NCI-H2107 treated with DMSO at 0.1 percent for 48 hours (cell line): ENCODE results near the gene CDK8.
A peak's percentile ranks its signal among the peaks of the same experiment; 100 is the strongest.
"Not testable (repeated sequence)": the region's sequence is repeated elsewhere in the genome, so short reads cannot be mapped to it uniquely, and the experiment has no call there.

Experiments
- DNase-seq: peaks from one replicate; lab custom pipeline; 2025; ENCODE audit not compliant: unreplicated experiment; lab: John Stamatoyannopoulos, UW

CDK8 gene

DNA sequence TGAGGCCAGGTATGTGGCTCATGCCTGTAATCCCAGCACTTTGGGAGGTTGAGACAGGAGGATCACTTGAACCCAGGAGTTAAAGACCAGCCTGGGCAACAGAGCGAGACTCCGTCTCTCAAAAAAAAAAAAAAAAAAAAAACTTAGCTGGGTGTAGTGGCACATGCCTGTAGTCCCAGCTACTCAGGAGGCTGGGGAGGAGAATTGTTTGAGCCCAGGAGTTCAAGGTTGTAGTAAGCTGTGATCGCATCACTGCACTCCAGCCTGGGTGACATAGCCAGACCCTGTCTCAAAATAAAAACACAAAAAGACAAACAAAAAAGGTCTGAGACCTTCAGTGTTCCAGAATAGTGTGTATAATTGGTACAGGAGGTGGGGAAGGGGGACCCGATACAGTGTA, 1.9 kb upstream of the CDK8 start:
- not testable (repeated sequence) for DNase-seq

DNA sequence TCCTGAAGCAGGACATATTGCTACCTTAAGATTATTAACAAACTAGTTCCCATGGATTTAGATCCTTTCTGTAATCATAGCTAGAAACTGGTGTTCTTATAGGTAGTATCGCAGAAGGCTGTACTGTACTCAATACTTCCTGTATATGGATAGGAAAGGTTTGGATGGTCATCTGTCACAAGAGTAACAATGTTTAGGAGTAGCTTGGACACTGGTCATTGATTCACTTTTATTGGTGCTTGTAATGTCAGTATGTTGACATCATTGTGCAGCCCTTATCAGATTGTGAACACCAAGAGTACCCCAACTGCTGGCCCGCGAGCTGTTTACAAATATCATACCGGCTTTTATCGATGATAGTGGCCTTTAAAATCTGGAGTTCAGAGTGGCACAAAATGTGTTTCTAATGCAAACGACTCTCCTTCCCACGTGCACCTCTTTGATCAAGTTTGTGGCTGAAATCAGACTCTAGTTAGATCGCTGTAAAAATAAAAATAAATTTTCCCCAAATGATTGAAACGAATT, 605 bp upstream of the CDK8 start:
- DNase-seq, result no peak

DNA sequence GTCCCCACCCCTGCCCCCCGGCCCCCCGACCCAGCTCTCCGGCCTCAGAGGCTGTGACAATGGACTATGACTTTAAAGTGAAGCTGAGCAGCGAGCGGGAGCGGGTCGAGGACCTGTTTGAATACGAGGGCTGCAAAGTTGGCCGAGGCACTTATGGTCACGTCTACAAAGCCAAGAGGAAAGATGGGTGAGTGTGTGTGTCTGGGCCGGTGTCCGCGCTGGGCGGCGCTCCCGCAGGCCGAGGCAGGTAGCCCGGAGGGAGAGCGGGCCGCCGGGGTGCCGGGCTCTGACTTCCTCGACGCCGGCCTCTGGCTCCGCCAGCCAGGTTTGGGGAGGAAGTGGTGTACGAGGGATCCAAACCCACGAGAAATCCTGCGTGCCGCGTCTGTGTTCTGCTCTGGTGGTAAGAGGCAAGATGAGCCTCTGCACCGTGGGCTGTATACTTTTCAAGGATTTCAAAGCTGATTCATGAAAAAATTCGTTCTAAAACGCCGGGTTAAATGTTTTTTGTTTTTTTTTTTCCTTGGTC, 718 bp downstream of the CDK8 start:
- no peak for DNase-seq

DNA sequence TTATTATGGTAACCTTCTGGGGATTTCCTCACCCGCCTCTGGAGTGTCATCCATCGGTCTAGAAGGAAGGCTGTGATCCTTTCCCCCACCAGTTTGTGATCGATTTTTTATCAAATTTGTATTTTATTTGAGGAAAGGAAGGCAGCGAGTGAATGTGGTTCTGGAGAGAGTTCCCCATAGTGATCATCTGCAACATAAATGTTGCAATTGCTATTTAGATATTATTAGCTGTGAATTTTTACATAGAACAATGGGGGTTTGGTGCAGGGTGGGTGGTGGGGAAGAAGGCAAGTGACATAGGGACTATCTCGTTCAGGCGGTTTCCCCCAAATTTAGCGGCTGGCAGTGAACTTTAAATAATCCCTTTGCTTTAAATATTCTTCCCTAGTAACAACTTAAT, 1.2 kb downstream of the CDK8 start:
- DNase-seq, result no peak

DNA sequence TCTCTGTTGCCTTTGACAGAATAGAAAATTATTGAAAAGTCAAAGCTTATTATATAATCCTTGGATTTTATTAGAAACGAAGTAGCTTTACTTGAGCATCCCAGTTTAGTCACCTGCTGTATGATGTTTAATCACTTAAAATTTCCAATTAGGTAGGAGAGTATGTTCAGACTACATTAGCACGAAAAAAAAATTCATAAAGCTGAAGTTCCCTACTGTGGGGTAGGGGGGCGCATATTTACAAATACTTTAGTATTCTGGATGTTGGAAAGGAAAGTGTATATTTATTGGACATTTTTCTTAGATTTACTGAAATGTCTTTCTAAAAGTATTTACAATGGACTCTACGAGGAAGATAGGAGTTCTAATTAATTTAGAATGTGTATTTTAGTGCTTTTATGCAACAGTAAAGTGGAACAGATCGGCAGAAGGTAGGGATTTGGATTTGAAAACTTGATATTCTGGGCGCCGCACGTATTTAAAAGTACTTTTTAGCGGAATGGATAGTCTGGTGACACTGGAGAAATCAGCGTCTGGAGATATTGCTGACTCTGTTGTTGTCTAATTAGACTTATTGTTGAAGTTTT, 1.9 kb downstream of the CDK8 start:
- peak; percentile 39 for DNase-seq

DNA sequence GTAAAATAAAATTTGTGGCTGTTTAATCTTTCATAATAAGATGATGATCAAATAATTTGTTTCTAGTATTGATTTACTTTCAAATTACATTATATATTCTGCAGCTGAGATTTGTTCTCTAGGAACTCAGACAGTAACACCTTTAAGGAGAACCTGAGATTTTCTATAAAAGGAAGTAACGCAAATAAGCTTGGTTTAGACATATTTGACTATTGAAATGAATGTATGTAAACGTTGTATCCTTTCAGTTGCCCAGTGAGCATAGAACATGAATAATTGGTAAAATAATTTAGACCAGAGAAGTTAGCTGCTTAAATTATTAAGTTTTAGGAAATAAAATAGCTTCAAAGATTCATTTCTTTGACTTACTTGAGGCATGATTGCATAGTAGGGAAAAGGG, 3.1 kb downstream of the CDK8 start:
- no peak for DNase-seq

DNA sequence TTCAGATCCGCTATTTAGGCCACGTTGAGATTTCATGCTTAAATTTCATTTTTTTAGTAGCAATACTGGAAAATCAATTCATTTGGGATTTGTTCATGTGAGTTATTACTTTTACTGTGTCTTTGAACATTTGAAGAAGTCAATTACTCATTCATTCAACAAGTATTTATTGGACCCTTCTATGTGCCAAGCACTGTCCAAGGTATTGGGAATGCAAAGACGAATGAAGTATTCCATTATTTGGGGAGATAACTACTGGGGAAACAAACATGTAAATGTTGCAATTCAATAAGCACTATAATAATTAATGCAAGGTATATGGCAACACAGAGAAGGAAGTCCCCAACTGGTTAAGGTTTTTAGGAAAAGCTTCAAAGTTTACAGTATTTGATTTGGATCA, 5.7 kb downstream of the CDK8 start:
- no peak for DNase-seq

DNA sequence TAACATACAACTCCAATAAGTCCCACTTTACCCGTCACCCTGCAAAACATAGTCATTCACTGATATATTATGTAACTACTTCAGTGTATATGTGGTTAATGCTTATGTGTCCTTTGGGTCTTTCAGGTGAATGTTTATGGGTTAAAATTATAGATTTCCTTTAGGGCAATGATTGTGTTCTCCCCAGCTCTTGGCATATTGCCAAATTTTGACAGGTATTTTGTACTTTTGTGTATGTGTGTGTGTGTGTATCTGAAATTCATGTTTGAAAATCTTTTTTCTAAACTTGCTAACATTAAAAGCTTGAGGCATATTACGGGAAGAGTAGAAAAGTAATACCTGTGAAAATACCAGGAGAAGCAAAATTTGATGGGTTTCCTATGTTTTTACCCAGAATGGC, 8.2 kb downstream of the CDK8 start:
- DNase-seq, result no peak

DNA sequence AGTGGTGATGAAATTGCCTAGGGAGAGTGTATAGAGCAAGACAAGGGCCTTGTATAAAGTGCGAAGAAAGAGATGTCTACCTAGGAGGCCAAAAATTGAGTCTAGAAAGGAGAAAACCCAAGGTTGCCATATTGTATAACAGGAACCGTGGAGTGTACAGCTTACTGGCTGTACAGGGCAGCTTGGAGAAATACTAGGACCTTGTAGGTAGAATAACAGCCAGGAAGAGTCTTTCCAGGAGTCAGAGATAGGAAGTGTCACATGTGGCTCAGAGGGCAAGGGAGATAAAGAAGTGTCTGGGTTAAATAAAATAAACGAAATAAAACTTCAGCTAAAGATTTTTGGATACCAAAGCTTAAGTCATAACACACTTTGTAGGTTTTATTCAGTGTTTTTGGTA, 12.4 kb downstream of the CDK8 start:
- no peak for DNase-seq

DNA sequence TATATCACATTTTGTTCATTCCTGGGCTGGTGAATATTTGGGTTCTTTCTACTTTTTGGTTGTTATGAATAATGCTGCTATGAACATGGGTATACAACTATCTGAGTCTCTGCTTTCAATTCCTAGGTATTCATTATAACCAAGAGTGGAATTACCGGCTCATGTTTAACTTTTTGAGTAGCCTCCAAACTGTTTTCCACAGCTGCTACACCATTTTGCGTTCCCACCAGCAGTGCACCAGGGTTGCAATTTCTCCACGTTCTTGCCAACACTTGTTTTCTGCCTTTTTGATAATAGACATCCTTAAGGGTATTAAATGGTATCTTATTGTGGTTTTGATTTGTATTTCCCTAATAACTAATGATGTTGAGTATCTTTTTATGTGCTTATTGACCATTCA, 16.8 kb downstream of the CDK8 start:
- no peak for DNase-seq

DNA sequence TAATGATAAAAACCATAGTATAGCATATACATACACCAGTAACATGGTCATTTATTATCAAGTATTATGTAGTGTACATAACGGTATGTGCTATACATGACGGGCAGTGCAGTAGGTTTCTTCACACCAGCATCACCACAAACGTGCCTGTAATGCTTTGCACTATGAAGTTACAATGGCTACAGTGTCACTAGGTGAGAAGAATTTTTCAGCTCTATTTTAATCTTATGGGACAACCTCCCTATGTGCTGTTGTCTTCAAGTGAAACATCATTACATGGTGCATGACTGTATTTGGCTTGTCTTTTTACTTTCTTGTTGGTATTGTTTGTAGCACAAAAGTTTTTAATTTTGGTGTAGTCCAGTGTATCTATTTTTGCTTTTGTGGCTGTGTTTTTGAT, 18.7 kb downstream of the CDK8 start:
- DNase-seq, result no peak

DNA sequence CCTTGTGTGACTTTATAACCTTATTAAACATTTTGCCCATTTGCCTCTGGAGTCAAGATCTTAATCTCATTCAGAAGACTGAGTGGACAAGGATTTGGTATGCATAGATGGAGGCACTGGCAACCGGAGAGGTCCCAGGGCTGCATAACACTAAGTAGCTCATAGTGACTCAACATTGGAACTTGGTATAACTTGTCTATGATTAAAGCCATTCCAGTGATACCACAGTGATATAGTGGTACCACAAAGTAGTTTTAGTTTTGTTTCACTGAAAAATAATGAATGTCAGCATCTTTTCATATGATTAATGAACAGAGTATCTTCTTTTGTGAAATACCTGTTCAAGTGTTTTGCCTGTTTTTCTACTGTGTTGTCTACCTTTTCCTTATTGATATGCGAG, 26.4 kb downstream of the CDK8 start:
- DNase-seq, result no peak

DNA sequence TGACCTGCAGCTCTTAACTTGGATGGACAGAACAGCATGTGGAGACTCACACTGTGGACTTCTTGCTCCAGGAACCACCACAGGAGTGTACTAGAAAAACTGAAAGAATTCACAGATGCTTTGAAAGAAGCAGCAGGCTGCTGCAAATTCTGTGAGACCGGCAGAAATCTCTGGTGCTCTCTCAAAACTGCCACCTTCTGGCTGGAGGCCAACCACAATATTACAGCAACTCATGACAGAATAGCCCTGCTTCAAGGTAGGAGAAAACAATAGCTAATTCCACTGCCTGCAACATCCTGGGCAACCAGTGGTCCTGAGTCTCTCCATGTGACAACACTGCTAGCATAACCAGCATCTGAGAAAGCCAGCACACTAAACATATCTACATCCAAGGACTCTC, 26.9 kb downstream of the CDK8 start:
- DNase-seq, result no peak

DNA sequence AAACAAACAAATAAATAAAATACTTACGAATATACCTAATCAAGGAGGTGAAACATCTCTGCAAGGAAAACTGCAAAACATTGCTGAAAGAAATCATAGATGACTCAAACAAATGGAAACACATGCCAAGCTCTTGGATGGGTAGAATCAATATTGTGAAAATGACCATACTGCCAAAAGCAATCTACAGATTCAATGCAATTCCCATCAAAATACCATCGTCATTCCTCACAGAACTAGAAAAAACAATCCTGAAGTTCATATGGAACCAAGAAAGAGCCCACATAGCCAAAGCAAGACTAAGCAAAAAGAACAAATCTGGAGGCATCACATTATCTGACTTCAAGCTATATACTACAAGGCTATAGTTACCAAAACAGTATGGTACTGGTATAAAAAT, 32.0 kb downstream of the CDK8 start:
- DNase-seq, result not testable (repeated sequence)

DNA sequence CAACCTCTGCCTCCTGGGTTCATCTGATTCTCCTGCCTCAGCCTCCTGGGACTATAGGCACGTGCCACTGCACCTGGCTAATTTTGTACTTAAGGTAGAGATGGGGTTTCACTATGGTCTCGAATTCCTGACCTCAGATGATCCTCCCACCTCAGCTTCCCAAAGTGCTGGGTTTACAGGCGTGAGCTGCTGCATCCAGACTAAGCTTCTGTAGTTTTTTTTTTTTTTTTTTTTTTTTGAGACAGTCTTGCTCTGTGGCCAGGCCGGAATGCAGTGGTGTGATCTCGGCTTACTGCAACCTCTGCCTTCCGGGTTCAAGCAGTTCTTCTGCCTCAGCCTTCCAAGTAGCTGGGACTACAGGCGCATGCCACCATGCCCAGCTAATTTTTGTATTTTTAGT, 34.9 kb downstream of the CDK8 start:
- DNase-seq, result peak; percentile 80

DNA sequence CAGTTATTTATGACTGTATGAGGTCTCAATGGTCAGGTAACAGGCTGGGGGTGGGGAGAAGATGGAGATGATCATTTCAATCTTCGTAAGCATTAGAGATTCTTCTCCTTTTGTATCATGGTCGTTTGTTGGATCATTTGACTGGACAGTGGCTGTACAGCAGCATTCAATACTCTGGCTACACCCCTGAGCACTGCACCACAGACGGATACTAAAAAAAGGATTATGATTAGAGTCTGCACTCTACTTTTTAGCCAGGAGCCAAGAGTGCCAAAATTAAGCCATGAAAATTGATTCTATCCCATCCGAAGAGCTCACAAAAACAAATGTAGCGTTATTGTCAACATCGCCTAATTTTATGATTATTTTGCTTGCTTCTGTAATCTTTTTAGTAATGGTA, 41.9 kb downstream of the CDK8 start:
- no peak for DNase-seq

DNA sequence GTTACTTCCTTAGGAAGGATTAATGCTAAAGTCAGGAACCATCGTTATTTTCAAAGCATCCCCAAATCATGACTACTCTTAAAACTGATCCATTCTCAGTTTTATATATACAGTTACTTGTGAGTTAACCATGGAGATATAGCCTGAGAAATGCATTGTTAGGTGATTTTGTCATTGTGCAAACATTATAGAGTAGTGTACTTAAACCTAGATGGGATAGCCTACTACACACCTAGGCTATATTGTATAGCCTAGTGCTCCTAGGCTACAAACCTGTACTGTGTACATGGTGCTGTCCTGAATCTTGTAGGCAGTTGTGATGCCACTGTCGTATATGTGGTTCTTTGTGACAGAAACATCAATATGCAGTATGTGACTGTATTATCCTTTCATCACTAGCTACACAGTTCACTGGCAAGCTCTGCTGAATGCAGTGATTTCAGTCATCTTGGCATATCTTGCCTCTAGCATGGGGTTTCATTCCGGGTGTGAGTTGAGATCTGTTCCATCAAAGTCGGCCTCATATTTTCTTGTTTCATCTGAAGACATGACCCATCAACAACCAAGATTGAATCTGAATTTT, 45.3 kb downstream of the CDK8 start:
- DNase-seq, result no peak

DNA sequence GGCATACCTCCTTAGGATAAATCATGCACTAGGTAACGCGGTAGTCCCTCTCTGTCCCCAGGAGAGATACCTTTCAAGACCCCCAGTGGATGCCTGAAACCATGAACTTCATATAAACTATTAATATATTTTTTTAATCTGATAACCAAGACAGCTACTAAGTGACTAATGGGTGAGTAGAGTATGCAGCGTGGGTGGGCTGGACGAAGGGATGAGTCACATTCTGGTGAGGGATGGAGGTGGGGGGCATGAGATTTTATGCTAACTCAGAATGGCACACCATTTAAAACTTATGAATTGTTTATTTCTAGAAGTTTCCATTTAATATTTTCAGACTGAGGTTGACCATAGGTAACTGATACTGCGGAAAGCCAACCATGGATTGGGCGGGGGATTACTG, 46.2 kb downstream of the CDK8 start:
- DNase-seq, result no peak

DNA sequence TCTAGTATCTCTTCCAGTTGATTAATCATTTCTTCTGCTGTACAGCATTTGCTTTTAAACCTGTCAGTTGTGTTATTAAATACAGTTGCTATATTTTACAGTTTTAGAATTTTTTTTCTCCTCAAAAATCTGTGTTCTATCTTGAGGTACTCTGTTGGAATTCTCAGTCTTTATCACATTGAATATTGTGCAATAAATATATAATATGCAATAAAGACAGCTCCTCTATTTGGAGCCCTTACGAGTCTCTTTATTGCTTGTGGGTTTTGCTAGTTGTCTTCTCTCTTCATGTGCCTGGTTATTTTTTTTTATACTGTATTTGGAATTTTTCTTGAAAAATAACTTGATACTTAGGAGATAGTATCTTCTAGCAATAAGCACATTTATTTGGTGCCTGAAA, 51.7 kb downstream of the CDK8 start:
- DNase-seq, result no peak

DNA sequence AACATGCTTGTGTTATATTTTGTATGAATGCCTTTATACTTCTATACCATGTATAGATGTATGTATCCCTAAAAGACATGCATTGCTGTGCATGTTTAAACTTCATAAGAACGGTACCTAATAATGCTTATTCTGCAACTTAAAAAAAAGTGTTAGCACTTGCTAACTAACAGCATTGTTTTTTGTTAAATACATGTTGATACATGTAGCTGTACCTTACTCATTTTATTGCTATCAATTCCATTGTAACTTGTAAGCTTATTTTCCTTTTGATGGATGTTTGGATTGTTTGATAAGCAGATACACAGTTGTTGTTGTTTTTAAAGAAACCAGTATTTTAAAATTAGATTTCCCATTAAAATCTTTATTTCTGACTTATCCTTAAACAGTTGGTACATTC, 53.8 kb downstream of the CDK8 start:
- no peak for DNase-seq

DNA sequence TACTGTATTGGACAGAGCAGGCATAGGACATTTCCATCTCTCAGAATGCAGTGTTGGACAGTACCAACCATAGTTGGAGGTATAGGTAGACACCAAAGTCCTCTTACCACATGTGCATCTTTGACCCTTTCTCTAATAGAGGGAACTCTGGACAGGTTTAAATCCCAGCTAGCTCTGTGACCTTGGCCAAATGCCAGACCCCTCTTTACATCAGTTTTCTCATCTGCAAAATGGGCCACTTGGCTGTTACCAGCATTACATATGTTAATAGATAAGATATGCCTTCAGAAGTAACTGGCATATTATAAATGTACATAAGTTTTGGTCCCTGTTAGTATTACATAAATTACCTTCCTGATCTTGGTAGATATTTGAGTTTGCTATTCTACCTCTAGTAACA, 54.3 kb downstream of the CDK8 start:
- DNase-seq, result no peak

DNA sequence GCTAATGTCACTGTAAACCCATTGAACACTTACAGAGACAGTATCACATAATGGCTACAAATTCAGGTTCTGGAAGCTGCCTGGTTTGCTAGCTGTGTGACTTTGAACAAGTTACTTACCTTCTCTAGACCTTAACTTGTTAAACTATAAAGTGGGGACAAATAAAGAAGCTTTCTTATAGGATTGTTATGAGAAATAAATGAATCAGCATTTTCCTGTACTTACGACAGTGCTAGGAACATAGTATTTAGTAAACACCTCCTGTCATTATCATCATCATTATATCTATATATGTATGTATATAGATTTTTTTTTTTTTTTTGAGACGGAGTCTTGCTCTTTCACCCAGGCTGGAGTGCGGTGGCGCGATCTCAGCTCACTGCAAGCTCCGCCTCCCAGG, 54.9 kb downstream of the CDK8 start:
- DNase-seq, result no peak

DNA sequence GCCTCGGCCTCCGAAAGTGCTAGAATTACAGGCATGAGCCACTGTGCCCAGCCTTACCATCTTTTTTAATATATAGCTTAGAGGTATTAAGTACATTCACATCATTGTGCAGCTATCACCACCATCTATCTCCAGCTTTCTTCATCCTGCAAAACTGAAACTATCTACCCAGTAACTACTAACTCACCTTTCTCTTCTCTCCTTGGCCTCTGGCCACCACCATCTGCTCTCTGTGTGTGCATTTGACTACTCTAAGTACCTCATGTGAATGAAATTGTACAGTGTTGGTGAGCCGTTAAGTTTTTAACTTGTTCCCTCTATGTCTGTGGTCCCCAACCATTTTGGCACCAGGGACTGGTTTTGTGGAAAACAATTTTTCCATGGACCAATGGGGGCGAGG, 56.1 kb downstream of the CDK8 start:
- DNase-seq, result no peak
